ENCODE data around the gene LARGE1. TPM values are rescaled to one million over a fixed set of nuclear protein-coding genes. Genes with fewer than 3 reads are reported as not detected.

LARGE1 gene
- polyA plus RNA-seq, 1 experiment, result 8.5 TPM

DNA sequence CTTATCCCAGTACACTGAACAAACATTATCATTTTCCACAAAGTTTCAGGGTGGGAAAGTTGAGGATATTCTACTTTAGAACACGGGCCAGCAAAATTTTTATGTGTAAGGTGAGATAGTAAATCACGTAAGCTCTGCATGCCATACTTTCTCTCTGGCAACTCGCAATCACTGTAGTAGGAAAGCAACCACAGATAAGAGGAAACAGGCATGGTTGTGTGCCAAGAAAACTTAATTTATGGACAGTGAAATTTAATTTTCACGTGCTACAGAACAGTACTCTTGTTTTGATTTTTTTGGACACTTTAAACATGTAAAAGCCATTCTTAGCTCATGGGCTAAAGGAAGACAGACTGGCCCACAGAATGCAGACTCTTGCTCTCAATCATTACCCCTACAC, 82.5 kb downstream of the LARGE1 start:
- DNase-seq (ENCODE audit: low read depth), result no peak

DNA sequence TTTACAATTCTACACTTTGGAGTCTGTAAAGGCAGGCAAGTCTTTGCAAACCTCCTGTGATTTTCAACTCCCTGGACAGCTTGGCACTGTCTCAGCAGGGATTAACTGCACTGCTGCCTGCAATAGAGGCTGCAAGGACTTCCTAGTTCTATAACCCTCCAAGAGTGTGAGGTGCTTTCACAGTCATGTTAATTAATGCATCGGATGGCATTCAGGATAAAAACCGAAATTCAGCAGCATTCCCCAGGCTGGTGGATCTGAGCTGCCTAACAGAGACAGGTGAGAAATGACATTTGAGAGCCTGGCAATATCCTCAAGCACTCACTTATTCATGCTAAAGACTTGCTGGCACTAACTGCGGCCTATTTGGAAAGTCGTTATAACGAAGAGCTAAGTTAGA, 85.0 kb downstream of the LARGE1 start:
- TF ChIP-seq, protein P1, sequence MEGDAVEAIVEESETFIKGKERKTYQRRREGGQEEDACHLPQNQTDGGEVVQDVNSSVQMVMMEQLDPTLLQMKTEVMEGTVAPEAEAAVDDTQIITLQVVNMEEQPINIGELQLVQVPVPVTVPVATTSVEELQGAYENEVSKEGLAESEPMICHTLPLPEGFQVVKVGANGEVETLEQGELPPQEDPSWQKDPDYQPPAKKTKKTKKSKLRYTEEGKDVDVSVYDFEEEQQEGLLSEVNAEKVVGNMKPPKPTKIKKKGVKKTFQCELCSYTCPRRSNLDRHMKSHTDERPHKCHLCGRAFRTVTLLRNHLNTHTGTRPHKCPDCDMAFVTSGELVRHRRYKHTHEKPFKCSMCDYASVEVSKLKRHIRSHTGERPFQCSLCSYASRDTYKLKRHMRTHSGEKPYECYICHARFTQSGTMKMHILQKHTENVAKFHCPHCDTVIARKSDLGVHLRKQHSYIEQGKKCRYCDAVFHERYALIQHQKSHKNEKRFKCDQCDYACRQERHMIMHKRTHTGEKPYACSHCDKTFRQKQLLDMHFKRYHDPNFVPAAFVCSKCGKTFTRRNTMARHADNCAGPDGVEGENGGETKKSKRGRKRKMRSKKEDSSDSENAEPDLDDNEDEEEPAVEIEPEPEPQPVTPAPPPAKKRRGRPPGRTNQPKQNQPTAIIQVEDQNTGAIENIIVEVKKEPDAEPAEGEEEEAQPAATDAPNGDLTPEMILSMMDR (IDR thresholded peaks at IDR 0.05; ENCODE audit: insufficient read depth, low read depth, low read length), result no peak
- H3K36me3 ChIP-seq (ENCODE audit: control insufficient read depth, insufficient read depth, low read length), result no peaks in the 10 kb centered on the region
- DNase-seq (ENCODE audit: low read depth), result no peak
- no peak overlapping the region for H3K4me3 ChIP-seq (ENCODE audit: low read depth, low read length)
- CTCF ChIA-PET, result interaction anchor here (0.9 to 1.5 kb wide), 3 partner anchors 9 to 13 kb away, joined by 3 to 4 read pairs (median 3); no protein-coding TSS in a partner anchor
- POLR2A ChIA-PET, result no interaction called here
- H3K27me3 ChIP-seq (ENCODE audit: control insufficient read depth, insufficient read depth, low read length), result no peaks in the 10 kb centered on the region

More for the DNA sequence above, 82.5 kb downstream of the LARGE1 start:
- no peaks in the 10 kb centered on the region for H3K36me3 ChIP-seq (ENCODE audit: control insufficient read depth, insufficient read depth, low read length)
- TF ChIP-seq, protein P1 (IDR thresholded peaks at IDR 0.05; ENCODE audit: insufficient read depth, low read depth, low read length), result no peak
- no peaks in the 10 kb centered on the region for H3K27me3 ChIP-seq (ENCODE audit: control insufficient read depth, insufficient read depth, low read length)
- H3K4me3 ChIP-seq (ENCODE audit: low read depth, low read length), result no peak overlapping the region
- CTCF ChIA-PET, result interaction anchor here (1.0 kb wide), 1 partner anchor 16 kb away, joined by 3 read pairs; no protein-coding TSS in a partner anchor
- POLR2A ChIA-PET, result no interaction called here

DNA sequence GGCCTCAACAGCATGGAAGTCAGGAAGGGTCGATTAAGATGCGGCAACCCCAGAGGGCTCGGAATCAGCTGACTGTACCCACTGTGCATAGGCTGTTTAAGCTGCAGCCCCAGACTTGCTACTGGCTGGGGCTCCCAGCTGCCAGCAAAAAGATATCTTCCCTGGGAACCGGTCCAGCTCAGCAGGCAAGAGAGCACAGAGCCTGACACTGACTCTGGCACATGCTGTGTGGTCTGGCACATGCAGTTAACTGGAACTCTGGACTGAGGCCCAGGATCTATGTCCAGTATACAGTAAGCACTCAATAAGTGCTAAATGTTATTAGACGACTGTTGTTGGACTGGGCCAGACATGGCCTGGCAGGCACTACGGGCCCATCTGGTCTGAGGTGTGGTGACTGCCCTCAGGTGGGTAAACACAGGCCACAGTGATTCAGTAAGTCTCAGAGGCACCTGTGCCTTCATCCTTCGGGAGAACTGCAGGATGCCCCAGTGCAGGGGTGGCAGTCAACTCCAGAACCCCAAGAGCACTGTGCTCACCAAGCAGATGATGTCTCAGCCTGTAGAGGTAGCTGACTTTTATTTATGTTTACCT, 87.6 kb downstream of the LARGE1 start:
- TF ChIP-seq, protein P1 (IDR thresholded peaks at IDR 0.05; ENCODE audit: insufficient read depth, low read depth, low read length), result no peak
- DNase-seq (ENCODE audit: low read depth), result no peak
- no peaks in the 10 kb centered on the region for H3K27me3 ChIP-seq (ENCODE audit: control insufficient read depth, insufficient read depth, low read length)
- H3K4me3 ChIP-seq (ENCODE audit: low read depth, low read length), result no peak overlapping the region
- no peaks in the 10 kb centered on the region for H3K36me3 ChIP-seq (ENCODE audit: control insufficient read depth, insufficient read depth, low read length)
- ChIA-PET POLR2A (no interaction called here), CTCF (no interaction called here)

DNA sequence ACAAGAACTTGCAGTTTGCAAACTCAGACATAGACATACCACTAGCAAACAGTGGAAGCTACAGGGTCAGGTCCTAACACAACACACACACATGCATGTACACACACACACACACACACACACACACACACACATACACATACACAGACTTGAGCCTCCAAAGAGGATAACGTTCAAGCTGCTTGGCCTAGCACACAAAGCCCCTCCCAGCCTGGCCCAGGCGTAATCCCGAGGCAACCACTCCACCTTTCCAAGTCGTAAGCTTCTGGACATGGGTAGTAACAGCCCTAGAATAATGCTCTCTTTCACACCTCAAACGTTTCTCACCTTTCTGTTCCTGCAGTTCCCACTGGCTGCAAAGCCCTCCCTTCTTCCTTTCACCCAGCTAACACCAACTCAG, 88.6 kb downstream of the LARGE1 start:
- ChIA-PET CTCF (interaction anchor here (1.0 kb wide), 1 partner anchor 8 kb away, joined by 3 read pairs; no protein-coding TSS in a partner anchor), POLR2A (no interaction called here)
- H3K27me3 ChIP-seq (ENCODE audit: control insufficient read depth, insufficient read depth, low read length), result no peaks in the 10 kb centered on the region
- no peaks in the 10 kb centered on the region for H3K36me3 ChIP-seq (ENCODE audit: control insufficient read depth, insufficient read depth, low read length)
- H3K4me3 ChIP-seq (ENCODE audit: low read depth, low read length), result no peak overlapping the region
- TF ChIP-seq, protein P1 (IDR thresholded peaks at IDR 0.05; ENCODE audit: insufficient read depth, low read depth, low read length), result no peak
- no peak for DNase-seq (ENCODE audit: low read depth)

DNA sequence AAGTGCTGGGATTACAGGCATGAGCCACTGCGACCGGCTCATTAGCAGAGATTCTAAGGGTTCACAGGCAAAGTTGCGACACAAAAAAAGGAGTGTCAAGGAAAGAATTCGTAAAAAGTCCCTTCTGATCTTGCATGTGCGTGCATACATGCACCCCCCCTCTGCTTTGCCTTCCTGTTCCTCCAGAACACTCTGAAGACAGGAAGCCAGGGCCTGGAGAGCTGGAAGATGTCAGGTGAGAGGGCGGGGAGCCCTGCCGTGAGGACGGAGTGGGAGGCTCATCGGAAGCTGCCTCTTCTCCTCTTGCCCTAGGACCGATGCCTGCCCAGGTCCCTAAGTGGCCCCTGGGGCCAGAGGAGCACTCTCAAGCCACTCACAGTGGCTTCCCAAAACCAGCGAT, 89.1 kb downstream of the LARGE1 start:
- H3K36me3 ChIP-seq (ENCODE audit: control insufficient read depth, insufficient read depth, low read length), result no peaks in the 10 kb centered on the region
- DNase-seq (ENCODE audit: low read depth), result no peak
- TF ChIP-seq, protein P1 (IDR thresholded peaks at IDR 0.05; ENCODE audit: insufficient read depth, low read depth, low read length), result no peak
- ChIA-PET CTCF (interaction anchor here (1.0 kb wide), 1 partner anchor 8 kb away, joined by 3 read pairs; no protein-coding TSS in a partner anchor), POLR2A (no interaction called here)
- no peak overlapping the region for H3K4me3 ChIP-seq (ENCODE audit: low read depth, low read length)
- H3K27me3 ChIP-seq (ENCODE audit: control insufficient read depth, insufficient read depth, low read length), result no peaks in the 10 kb centered on the region

All from BJ (cell line).